HuH-7.5 (cell line): Measurements from ENCODE around the gene MLN.
"Not testable (repeated sequence)": the region's sequence is repeated elsewhere in the genome, so short reads cannot be mapped to it uniquely, and the experiment has no call there.

Experiments used
- DNase-seq: peaks from one replicate; pipeline ENCODE4 v3.0.0; 2011; ENCODE audit warnings: low spot score

Gene MLN

DNA sequence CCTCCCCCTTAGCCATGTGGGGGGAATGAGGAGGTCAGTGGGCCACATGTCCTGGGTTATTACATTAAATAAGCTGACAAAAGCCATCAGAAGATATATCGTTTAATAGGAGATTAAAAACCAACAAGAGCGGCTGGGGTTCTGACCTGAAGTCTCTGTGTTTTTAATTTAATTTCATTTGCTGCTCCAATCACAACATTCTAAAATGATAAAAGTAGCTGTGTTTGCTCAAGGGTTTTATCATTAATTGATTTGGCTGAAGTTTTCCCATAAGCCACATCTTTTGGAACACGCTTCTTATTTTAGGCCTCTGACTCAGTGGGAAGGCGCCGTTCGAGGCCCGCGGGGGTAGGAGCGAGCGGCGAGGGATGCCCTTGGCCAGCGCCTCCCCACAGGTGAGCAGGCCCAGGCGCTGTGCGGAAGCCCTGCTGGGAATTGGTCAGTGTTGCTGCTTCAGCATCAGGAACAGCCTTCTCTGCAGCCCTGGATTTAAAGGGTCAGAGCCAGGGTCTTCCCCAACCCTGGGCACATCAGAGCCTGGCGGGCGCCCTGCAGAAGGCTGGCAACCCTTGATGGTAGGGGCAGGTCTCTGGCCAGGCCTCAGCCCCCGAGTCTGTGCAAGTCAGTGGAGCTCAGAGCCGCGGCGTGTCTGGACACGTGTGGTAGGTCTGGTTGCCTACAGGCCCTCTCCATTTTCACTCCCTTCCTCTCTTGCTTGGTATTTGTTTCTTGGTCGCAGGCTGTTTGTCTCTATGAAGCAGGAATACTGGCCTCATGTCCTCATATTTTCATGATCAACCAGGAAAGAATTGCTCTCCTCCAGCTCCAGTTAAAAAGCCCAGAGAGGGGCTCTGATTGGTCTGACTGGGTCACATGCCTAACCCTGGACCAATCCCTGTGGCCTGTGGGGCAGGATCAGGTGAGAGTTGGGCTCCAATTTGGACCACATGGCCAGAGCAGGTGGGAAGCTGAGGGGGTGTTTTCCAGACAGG, 30.9 kb upstream of the MLN start:
- DNase-seq = no peak

- DNase-seq = no peak
These were observed 29.8 kb upstream of the MLN start for GRCh38 chr6:33833599-33833998.

- DNase-seq = not testable (repeated sequence)
These were observed 29.0 kb upstream of the MLN start for GRCh38 chr6:33832831-33833230.

- DNase-seq = not testable (repeated sequence)
These were observed 27.9 kb upstream of the MLN start for GRCh38 chr6:33831725-33832124.

- no peak for DNase-seq
These were observed 26.9 kb upstream of the MLN start for GRCh38 chr6:33830635-33831240.

GRCh38 chr6:33828764-33829731, 25.2 kb upstream of the MLN start:
- no peak for DNase-seq

DNA sequence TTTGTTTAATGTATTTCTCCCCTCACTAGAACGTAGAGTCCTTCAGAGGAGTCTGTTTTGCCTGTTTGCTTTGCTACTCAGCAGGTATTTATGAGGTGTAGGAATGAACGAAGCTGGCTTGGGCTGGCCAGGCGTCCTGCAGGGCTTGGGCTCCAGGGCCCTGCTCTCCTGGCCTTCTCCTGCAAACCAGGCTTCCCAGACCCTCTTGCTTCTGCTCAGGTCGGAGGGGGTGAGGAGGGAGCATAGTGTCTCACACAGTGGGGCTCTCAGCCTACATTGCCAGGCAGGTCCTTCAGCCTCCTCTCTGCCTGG, 24.6 kb upstream of the MLN start:
- no peak for DNase-seq

DNA sequence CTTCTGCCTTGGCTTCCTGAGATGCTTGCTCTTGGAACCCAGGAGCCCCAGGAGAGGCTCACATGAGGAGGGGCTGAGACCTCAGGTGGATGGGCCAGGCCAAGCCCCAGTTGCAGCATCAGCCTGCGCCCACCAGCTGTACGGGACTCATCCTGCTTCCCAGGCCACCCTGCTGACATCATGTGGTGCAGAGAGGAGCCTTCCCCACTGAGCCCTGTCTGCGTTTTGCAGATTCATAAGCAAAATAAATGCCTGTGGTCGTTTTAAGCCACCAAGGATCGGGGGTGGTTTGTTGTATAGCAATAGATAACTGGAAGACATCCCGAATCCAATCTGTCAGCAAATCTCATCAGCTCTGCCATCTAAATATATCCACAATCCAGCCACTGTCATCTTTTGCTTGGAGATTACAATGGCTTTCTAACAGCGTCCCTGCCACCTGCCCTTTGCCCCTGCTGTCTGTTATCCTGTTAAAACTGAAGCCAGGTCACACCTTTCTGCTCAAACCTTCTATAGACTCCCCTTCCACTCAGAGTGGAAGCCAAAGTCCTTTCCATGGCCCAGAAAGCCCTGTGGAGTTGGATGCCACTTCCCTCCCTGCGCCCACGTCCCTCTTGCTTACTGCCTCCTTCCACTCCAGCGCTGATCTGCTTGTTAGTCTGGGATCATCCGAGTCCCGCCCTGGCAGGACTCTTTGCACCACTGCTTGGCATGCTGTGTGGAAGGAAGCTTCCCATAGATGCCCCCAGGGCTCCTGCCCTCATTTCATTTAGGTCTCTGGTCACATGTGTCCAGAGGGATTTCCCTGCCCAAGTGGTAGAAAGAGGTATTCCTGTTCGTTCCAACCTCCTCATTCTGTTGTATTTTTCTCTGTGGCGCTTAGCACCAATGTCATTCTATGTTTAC, 24.0 kb upstream of the MLN start:
- DNase-seq = no peak

GRCh38 chr6:33826537-33826936, 22.7 kb upstream of the MLN start:
- DNase-seq = no peak

GRCh38 chr6:33824461-33825154, 20.8 kb upstream of the MLN start:
- DNase-seq = no peak

DNA sequence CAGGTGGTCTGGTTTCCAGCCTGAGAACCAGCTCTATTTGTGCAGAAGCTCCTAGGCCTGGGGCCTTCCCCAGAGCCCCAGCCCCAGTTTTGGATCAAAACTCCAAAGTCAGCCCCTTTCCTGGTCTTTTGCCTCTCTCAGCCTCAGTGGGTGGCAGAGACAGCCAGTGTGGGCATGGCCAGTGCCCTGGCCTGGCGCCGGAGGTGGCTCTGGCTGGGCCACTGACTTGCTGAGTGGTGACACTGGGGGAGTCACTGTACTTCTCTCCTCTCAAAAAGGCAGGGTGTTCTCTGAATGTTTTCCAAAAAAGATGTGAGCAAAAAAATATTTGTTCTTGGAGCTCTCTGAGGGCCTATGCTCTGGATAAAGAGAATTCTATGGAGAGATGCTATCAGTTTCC, 20.0 kb upstream of the MLN start:
- no peak for DNase-seq

DNA sequence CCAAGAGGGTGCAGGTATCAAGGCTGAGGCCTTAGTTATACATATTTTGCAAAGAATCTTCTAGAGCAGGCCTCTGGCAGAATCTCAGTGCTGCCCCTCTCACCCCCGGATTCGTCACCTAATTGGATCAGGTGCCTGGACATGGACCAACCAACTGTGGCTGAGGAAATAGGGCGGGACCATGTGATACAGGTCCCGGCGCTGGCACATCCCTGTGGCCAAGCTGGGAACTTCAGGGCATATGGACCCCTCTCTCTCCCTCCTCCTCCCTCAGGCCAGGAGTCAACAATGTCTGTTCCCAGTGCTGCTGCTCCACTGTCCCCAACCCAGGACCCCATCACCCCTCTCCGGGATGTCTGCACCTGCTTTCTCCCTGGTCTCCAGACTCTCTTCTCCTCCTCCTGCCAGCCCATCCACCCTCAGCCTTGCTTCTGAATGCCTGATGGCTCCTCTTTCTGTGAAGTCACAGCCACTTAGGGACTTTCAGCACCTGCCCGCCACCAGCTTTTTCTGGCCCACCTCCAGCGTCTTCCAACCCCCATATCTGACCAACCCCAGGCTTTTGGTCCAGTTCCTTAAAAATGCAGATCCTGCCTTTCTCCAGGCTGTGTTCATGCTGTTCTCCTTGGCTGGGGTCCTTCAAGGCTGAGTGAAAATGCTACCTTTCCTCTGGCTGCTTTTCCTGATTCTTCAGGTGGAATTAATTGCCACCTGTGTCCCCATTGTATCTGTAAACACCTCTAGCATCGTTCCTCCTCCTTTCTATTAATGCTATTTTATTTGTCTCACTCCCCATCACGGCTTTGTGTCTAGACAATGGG, 19.0 kb upstream of the MLN start:
- peak; percentile 64 for DNase-seq

DNA sequence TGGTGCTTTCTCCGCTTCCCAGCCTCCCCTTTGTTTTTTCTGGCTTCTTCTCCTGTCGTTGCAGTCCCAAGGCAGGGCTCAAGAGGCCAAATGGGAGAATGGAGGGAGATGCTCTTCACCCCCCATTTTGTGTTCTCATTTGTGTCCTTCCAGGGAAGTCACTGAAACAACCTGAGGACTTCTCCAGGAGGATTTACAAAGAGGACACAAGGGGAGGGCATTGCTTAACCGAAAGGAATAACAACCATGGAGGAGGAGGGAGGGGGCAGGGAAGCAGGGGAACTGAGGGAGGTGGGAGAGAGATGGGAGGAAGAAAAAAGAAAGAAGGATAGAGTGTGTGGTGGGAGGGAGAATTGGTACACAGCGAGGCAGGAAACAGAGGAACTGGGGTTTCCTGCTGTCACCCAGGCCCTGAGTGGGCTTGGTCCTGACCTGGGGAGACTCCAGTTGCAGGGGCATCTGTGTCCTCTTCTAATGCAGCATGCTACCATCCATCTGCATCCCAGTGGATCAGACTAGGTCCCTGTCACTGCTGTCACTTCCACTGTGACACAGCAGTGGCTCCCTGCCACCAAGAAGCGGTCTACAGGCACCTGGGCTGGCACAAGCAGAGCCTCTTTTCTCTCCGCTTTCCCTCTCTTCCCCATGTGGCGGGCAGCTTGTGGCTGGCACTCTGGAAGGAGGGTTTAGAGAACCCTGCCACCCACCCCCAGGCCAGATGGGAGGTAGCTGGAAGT, 17.1 kb upstream of the MLN start:
- DNase-seq = no peak

DNA sequence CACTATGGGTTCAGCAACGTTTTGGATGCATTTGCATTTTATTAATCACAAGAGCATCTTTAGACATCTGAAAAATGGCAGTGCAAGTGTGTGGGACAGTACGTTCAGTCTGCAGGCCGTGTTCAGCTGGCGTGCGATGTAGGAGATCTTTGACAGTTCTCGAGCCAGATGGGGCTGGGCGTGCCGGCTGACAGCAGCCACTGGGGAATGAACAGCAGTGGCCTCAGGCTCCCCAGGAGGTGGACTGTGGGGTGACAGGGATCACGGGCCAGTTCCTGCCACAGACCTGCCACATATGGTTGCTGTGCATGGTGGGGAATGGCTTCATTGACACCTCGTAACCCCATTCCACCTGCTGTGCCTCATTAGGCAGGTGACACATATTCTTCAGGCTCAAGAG, 16.4 kb upstream of the MLN start:
- no peak for DNase-seq

- no peak for DNase-seq
These were observed 15.2 kb upstream of the MLN start for GRCh38 chr6:33819021-33819420.

- DNase-seq = no peak
These were observed 14.5 kb upstream of the MLN start for GRCh38 chr6:33818293-33818692.

DNA sequence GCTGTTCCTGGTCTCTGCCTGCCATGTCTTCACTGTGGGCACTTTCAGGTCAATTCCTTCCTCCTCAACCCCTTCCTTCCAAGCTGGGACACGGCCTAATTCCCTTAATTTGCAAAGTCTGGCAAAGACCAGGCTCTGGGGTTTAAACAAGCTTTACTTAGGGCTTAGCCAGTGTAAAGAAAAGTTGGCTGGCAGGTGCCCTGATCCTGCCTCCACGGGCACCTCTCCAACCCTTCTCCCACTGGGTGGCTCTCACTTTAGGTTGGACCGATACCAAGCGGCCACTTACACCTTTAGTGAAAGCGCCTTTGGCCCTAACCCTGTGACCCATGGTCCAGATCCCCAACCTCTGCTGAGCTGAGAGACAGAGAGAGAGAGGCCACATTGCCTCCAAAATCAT, 13.7 kb upstream of the MLN start:
- DNase-seq = no peak

- no peak for DNase-seq
These were observed 13.1 kb upstream of the MLN start for GRCh38 chr6:33816911-33817310.

DNA sequence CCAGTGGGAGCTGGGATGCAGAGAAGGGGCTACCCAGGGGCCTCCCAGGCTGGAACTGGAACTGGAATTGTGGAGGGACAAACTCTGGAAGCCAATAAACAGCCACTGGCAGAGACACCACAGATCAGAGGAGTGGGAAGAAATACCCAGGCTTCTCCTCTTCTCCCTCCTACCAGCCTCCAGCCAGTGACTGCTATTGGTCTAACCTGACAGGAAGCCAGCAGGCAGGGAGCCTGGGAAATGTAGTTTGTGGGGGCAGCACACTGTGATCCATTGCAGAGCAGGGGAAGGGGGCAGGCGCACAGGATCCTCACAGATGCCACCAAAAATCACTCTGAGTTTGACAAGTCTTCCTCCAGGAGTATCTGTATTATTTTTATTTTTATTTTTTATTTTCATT, 12.1 kb upstream of the MLN start:
- no peak for DNase-seq
